Tibial artery (tissue), 4 donors: ENCODE results near the gene SUGCT.

Experiments used
- DNase-seq, 2 donors: peaks; one replicate each; pipeline ENCODE4 v3.0.0-alpha.2; 2019
- H3K27ac ChIP-seq, 2 donors: fragments of 200-600 bp; sonication (generic) in 1 of 2; 1 replicate in 1 of 2; 2 replicates in 1 of 2; pipeline ENCODE4 v1.5.1; 2018 to 2019; ENCODE audit warnings: mild to moderate bottlenecking in 1 of 2
- H3K27me3 ChIP-seq, 2 donors: fragments of 200-600 bp; sonication (generic) in 1 of 2; one replicate each; pipeline versions ENCODE4 v1.5.1 to v1.6.0; 2016 to 2019
- H3K36me3 ChIP-seq, 3 donors: fragments of 200-600 bp; sonication (generic) in 2 of 3; one replicate each; pipeline ENCODE4 v1.5.1; 2016 to 2019; ENCODE audit warnings: mild to moderate bottlenecking in 2 of 3
- H3K4me1 ChIP-seq, 4 donors: fragments of 200-600 bp; sonication (generic) in 2 of 4; 1 replicate in 3 of 4; 2 replicates in 1 of 4; pipeline ENCODE4 v1.5.1; 2016 to 2019
- H3K4me3 ChIP-seq, 2 donors: fragments of 200-600 bp; sonication (generic) in 1 of 2; 1 replicate in 1 of 2; 2 replicates in 1 of 2; pipeline ENCODE4 v1.5.1; 2018 to 2019; ENCODE audit warnings: mild to moderate bottlenecking in 2 of 2
- H3K9me3 ChIP-seq, 3 donors: fragments of 200-600 bp; sonication (generic) in 1 of 3; one replicate each; pipeline ENCODE4 v1.5.1; 2016 to 2019
- intact Hi-C: fragments of 100-400 bp; cut with DNase I; formaldehyde crosslinking; loops from one replicate; pipeline ENCODE4 v1.15.0; 2023; ENCODE audit warnings: low total_unique reads
- TF ChIP-seq, protein P1 (sequence below), 2 experiments: fragments of 200-600 bp in 1 of 2; fragments of 450-650 bp in 1 of 2; IDR thresholded peaks; one replicate each; pipeline ENCODE4 v1.5.1; 2017 to 2019; ENCODE audit warnings: antibody characterized with exemption in 2 of 2, mild to moderate bottlenecking in 1 of 2, moderate library complexity in 1 of 2

The SUGCT gene

DNA sequence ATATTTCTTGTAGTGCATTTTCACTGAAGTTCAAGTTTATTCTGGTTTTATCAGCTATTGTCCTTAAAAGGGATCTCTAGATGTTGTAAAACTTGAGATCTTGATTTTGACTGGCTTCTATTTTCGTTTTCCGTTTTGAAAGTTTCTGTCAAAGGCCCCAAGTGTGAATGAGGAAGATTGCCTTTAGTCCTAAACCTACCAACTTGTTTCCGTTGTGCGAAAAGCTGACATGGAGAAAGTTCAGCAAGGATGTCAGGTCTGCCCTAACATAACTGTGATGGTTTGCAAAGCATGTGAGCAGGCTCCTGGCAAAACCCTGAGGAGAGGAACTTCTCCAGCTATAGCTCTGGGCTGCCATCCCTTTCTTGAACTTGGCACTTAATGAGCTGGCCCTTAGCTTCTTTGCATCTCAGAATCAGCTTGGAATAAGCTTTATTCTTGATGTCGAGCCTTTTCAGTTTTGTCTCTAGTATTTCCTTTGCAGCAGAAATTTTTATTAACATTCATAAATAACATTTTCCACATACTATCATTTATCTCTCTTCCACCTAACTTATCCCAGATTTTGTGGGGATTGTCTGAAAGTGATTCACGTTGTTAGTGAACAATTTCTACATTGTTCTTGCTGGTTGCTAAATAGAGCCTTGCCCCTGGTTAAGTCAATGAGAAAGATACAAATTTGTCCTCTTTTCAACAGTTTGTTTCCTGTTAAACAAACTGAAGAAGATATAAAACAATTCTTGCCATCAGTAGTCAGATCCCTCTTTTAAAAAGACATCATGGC is 559.4 kb downstream of the SUGCT start:
- DNase-seq: no peak
- Histone ChIP-seq H3K36me3 (no peaks in the 10 kb centered on the region), H3K27ac (peak overlapping the region; percentile 8 to 47), H3K4me3 (no peak overlapping the region), H3K9me3 (no peaks in the 10 kb centered on the region), H3K27me3 (no peaks in the 10 kb centered on the region), H3K4me1 (peaks cover 0 to 26% (median 0%) of the 10 kb centered on the region in 4 donors)
- TF ChIP-seq, protein P1, sequence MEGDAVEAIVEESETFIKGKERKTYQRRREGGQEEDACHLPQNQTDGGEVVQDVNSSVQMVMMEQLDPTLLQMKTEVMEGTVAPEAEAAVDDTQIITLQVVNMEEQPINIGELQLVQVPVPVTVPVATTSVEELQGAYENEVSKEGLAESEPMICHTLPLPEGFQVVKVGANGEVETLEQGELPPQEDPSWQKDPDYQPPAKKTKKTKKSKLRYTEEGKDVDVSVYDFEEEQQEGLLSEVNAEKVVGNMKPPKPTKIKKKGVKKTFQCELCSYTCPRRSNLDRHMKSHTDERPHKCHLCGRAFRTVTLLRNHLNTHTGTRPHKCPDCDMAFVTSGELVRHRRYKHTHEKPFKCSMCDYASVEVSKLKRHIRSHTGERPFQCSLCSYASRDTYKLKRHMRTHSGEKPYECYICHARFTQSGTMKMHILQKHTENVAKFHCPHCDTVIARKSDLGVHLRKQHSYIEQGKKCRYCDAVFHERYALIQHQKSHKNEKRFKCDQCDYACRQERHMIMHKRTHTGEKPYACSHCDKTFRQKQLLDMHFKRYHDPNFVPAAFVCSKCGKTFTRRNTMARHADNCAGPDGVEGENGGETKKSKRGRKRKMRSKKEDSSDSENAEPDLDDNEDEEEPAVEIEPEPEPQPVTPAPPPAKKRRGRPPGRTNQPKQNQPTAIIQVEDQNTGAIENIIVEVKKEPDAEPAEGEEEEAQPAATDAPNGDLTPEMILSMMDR (IDR thresholded peaks at IDR 0.05): no peak
- intact Hi-C loops: no loop called here

DNA sequence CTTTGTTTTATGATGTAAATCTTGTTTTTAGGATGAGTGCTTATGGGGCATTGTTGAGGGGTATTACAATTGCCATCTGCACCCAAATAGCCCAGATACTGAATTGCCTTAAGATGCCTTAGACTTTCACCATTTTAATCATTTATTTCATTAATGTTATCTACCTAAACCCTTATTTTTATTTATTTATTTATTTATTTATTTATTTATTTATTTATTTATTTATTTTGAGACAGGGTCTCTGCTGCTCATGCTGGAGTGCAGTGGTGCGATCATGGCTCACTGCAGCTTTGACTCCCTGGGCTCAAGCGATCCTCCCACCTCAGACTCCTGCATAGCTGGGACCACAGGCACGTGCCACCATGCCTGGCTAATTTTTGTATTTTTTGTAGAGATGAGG is 560.2 kb downstream of the SUGCT start:
- intact Hi-C loops: no loop called here
- H3K9me3 ChIP-seq: no peaks in the 10 kb centered on the region
- no peak for DNase-seq
- no peaks in the 10 kb centered on the region for H3K36me3 ChIP-seq
- H3K4me3 ChIP-seq: no peak overlapping the region
- TF ChIP-seq, protein P1 (IDR thresholded peaks at IDR 0.05): no peak
- peaks cover 0 to 21% (median 0%) of the 10 kb centered on the region in 4 donors for H3K4me1 ChIP-seq
- H3K27me3 ChIP-seq: no peaks in the 10 kb centered on the region
- H3K27ac ChIP-seq: no peak overlapping the region

DNA sequence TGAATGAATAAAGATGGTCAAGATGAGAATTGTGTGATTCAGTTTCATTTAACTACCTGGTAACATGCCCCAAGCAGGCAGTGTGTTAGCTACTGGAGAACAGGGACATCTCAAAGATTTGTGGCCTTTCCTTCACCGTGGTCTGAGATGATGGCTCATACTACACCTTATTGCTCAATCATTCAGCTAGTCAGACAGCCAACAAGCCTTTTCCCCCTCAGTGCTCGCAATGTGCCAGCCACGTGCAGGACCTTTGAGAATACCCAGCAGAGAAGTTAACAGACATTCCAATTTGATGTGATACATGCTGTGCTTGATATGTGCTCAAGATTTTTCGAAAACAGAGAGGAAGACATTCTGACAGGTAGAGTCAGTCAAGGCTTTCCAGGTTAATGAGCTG is 562.8 kb downstream of the SUGCT start:
- no peak for DNase-seq
- Histone ChIP-seq H3K9me3 (no peaks in the 10 kb centered on the region), H3K27ac (no peak overlapping the region), H3K27me3 (no peaks in the 10 kb centered on the region), H3K4me3 (no peak overlapping the region), H3K4me1 (peaks cover 0 to 42% (median 15%) of the 10 kb centered on the region in 4 donors), H3K36me3 (no peaks in the 10 kb centered on the region)
- intact Hi-C loops: no loop called here
- TF ChIP-seq, protein P1 (IDR thresholded peaks at IDR 0.05): no peak

DNA sequence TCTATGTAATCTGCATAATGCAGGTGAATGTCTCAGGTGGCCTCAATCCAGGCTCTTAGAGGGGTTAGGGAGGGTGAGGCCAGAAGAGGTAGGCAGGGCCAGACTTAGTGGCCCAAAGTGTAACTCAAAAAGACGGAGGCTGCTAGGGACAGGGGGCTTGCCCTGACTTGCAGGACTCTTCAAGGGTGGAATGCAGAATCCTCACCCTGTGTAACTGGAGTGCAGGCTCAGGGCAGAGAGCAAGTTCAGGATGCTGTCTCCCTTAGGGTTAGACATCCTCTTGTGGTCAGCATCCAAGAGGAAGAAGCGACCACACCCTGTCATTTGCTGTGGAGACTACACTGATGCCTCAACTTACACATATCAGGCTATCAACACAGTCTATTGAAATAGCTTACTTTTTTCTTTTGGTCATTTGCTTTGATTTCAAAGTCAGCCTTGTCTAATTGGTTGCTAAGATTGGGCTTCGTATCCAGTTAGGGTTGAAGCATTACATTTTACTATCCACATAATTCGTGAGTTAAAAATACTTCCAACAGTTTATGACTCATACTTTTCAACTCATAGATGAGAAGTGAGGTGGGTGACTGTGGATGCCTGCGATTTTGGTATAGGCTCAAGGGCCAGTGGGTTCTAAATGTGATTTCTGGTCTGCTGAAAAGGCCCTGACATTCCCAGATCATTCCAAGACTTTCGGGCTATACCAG is 563.6 kb downstream of the SUGCT start:
- intact Hi-C loops: no loop called here
- no peak overlapping the region for H3K27ac ChIP-seq

DNA sequence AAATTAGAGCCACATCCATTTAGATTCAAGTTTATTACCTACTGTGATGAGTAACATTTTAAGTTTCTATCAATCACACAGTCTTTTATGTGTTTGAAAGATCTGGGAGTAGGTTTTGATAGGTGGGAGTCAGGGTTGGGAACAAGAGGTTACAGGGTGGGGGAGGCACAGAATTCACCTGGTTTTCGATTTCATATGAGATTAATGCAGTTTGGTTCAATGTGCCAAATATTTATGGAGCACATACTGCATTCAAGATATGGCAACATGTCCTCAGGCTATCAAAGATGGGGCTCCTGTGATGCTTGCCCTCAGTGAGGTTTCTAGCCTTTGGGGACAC is 564.1 kb downstream of the SUGCT start:
- no peaks in the 10 kb centered on the region for H3K27me3 ChIP-seq
- H3K27ac ChIP-seq: no peak overlapping the region
- intact Hi-C loops: no loop called here
- no peak for DNase-seq
- no peaks in the 10 kb centered on the region for H3K9me3 ChIP-seq
- peaks cover 0 to 37% (median 15%) of the 10 kb centered on the region in 4 donors for H3K4me1 ChIP-seq
- no peak overlapping the region for H3K4me3 ChIP-seq
- H3K36me3 ChIP-seq: no peaks in the 10 kb centered on the region
- TF ChIP-seq, protein P1 (IDR thresholded peaks at IDR 0.05): no peak

More for the DNA sequence above, 563.6 kb downstream of the SUGCT start:
- TF ChIP-seq, protein P1 (IDR thresholded peaks at IDR 0.05): no peak
- H3K9me3 ChIP-seq: no peaks in the 10 kb centered on the region
- H3K4me3 ChIP-seq: no peak overlapping the region
- no peaks in the 10 kb centered on the region for H3K36me3 ChIP-seq
- H3K27me3 ChIP-seq: no peaks in the 10 kb centered on the region
- no peak for DNase-seq
- H3K4me1 ChIP-seq: peaks cover 0 to 42% (median 15%) of the 10 kb centered on the region in 4 donors
